Naive thymus-derived CD4-positive, alpha-beta T cell (primary cell): Measurements from ENCODE around the gene ZNF334. TPM values are rescaled to one million over a fixed set of nuclear protein-coding genes. Genes with fewer than 3 reads are reported as not detected.

Experiments used
- ATAC-seq: fragments of 150-1000 bp; cut with Tn5 transposase; 2 replicates; pipeline ENCODE4 v1.10.0; 2021; ENCODE audit warnings: mild to moderate bottlenecking, moderate library complexity
- CTCF ChIA-PET: fragments of 350-600 bp; sonication (Branson Sonifier 250); formaldehyde crosslinking; loops from one replicate; lab custom pipeline; 2021; ENCODE audit warnings: antibody characterized with exemption; lab: Charles Lee
- POLR2A ChIA-PET: fragments of 350-600 bp; sonication (Branson Sonifier 250); formaldehyde crosslinking; loops from one replicate; lab custom pipeline; 2021; ENCODE audit warnings: antibody characterized with exemption, inconsistent platforms; lab: Charles Lee
- DNase-seq, 9 donors: peaks; one replicate each; pipeline versions ENCODE4 v3.0.0 to v3.0.0-alpha.2; 2020 to 2022; ENCODE audit warnings: mixed read lengths in 1 of 9
- H3K27ac ChIP-seq: one replicate; pipeline ENCODE4 v1.7.0; 2013; ENCODE audit warnings: mild to moderate bottlenecking, low read depth, low read length, moderate library complexity
- H3K27me3 ChIP-seq, 2 donors: one replicate each; pipeline ENCODE4 v1.7.0; 2013; ENCODE audit warnings: low read length in 2 of 2, mild to moderate bottlenecking in 2 of 2, moderate library complexity in 2 of 2; ENCODE audit not compliant: control insufficient read depth in 2 of 2, insufficient read depth in 2 of 2
- H3K36me3 ChIP-seq, 3 experiments: 1 replicate in 2 of 3; 2 replicates in 1 of 3; pipeline ENCODE4 v1.7.0; 2013; ENCODE audit warnings: low read length in 3 of 3, mild to moderate bottlenecking in 3 of 3, moderate library complexity in 1 of 3; ENCODE audit not compliant: insufficient read depth in 3 of 3, control insufficient read depth in 2 of 3
- H3K4me1 ChIP-seq, 2 donors: one replicate each; pipeline ENCODE4 v1.7.0; 2013; ENCODE audit warnings: low read length in 2 of 2, mild to moderate bottlenecking in 2 of 2, moderate library complexity in 1 of 2; ENCODE audit not compliant: control insufficient read depth in 2 of 2, insufficient read depth in 2 of 2
- H3K4me3 ChIP-seq: 2 replicates; pipeline ENCODE4 v1.7.0; 2013; ENCODE audit warnings: mild to moderate bottlenecking, low read length
- H3K9me3 ChIP-seq, 3 experiments: 1 replicate in 2 of 3; 2 replicates in 1 of 3; pipeline ENCODE4 v1.7.0; 2013; ENCODE audit warnings: low read length in 3 of 3; ENCODE audit not compliant: control insufficient read depth in 2 of 3
- H3K27ac Mint-ChIP-seq, 9 donors: one replicate each; pipeline ENCODE4 v1.8.0; 2020 to 2022; ENCODE audit warnings: mixed read lengths in 9 of 9, mild to moderate bottlenecking in 8 of 9, moderate library complexity in 5 of 9, inconsistent platforms in 2 of 9
- H3K27me3 Mint-ChIP-seq, 5 donors: one replicate each; pipeline ENCODE4 v1.8.0; 2021 to 2022; ENCODE audit warnings: mixed read lengths in 5 of 5, mild to moderate bottlenecking in 1 of 5
- H3K36me3 Mint-ChIP-seq, 5 donors: one replicate each; pipeline ENCODE4 v1.8.0; 2020 to 2022; ENCODE audit warnings: mixed read lengths in 5 of 5, mild to moderate bottlenecking in 3 of 5, inconsistent platforms in 1 of 5
- H3K4me1 Mint-ChIP-seq, 7 donors: one replicate each; pipeline ENCODE4 v1.8.0; 2020 to 2022; ENCODE audit warnings: mixed read lengths in 7 of 7, mild to moderate bottlenecking in 3 of 7, inconsistent platforms in 1 of 7
- H3K4me3 Mint-ChIP-seq, 10 donors: one replicate each; pipeline ENCODE4 v1.8.0; 2020 to 2022; ENCODE audit warnings: mild to moderate bottlenecking in 10 of 10, mixed read lengths in 10 of 10, moderate library complexity in 6 of 10, inconsistent platforms in 2 of 10
- H3K9me3 Mint-ChIP-seq, 11 donors: one replicate each; pipeline ENCODE4 v1.8.0; 2020 to 2022; ENCODE audit warnings: mixed read lengths in 11 of 11, mild to moderate bottlenecking in 4 of 11, inconsistent platforms in 1 of 11, moderate library complexity in 1 of 11
- intact Hi-C, 2 donors: fragments of 100-400 bp; cut with micrococcal nuclease; formaldehyde crosslinking; loops; one replicate each; pipeline ENCODE4 v1.15.1; 2023
- polyA plus RNA-seq, 2 donors: library from polyadenylated mRNA; unstranded; fragments of 300-500 nt; fragmentation: Illumina TruSeq; gene quantifications; one replicate each; pipeline ENCODE4 v1.2.3, GENCODE V29; 2021
- total RNA-seq, 6 experiments: library from RNA in 5 of 6; stranded (reverse) in 5 of 6; gene quantifications; 1 replicate in 5 of 6; 2 replicates in 1 of 6; pipeline ENCODE4 v1.2.3 and lab custom pipeline; 2021 to 2026

The ZNF334 gene
- total and polyA plus RNA-seq, 7 experiments from 2014 or later, result 0.50 to 1.7 (median 0.71) TPM; not detected in 4

- H3K36me3 ChIP-seq, result no peaks in the 10 kb centered on the region
- H3K4me3 Mint-ChIP-seq, result no peak overlapping the region
- H3K27ac Mint-ChIP-seq, result no peak overlapping the region
- intact Hi-C loops, result no loop called here
- H3K27ac ChIP-seq, result no peak overlapping the region
- H3K27me3 Mint-ChIP-seq, result peaks cover 0 to 48% (median 43%) of the 10 kb centered on the region in 5 donors
- H3K9me3 Mint-ChIP-seq, result peaks cover 20 to 67% (median 35%) of the 10 kb centered on the region in 11 donors
- H3K4me1 Mint-ChIP-seq, result no peaks in the 10 kb centered on the region
- no peaks in the 10 kb centered on the region for H3K27me3 ChIP-seq
- CTCF ChIA-PET, result no interaction called here
- ATAC-seq, result no peak
- POLR2A ChIA-PET, result no interaction called here
- DNase-seq, result no peak
- no peaks in the 10 kb centered on the region for H3K4me1 ChIP-seq
- H3K9me3 ChIP-seq, result peaks cover 8 to 21% (median 9%) of the 10 kb centered on the region in 3 experiments
- H3K36me3 Mint-ChIP-seq, result peaks cover 0 to 34% (median 21%) of the 10 kb centered on the region in 5 donors
- H3K4me3 ChIP-seq, result no peak overlapping the region
Measured at GRCh38 chr20:46501337-46501942, 11.9 kb downstream of the ZNF334 start.

- Mint-ChIP-seq H3K27ac (no peak overlapping the region), H3K4me1 (no peaks in the 10 kb centered on the region), H3K9me3 (peaks cover 0 to 26% (median under 1%) of the 10 kb centered on the region in 11 donors), H3K36me3 (peaks cover 0 to 1% (median 0%) of the 10 kb centered on the region in 5 donors), H3K4me3 (no peak overlapping the region), H3K27me3 (peaks cover 20 to 58% (median 56%) of the 10 kb centered on the region in 5 donors)
- DNase-seq (no peak), ATAC-seq (no peak)
- Histone ChIP-seq H3K4me1 (no peaks in the 10 kb centered on the region), H3K36me3 (no peaks in the 10 kb centered on the region), H3K4me3 (no peak overlapping the region), H3K27ac (no peak overlapping the region), H3K27me3 (peaks cover 0 to 3% of the 10 kb centered on the region in 2 donors), H3K9me3 (no peaks in the 10 kb centered on the region)
- ChIA-PET POLR2A (no interaction called here), CTCF (no interaction called here)
- intact Hi-C loops, result no loop called here
Measured at GRCh38 chr20:46494077-46494476, 19.3 kb downstream of the ZNF334 start.

- peaks cover 0 to 5% of the 10 kb centered on the region in 2 donors for H3K27me3 ChIP-seq
- no peaks in the 10 kb centered on the region for H3K4me1 Mint-ChIP-seq
- H3K27ac ChIP-seq, result no peak overlapping the region
- intact Hi-C loops, result no loop called here
- no peak for DNase-seq
- ChIA-PET CTCF (no interaction called here), POLR2A (no interaction called here)
- H3K4me3 Mint-ChIP-seq, result no peak overlapping the region
- H3K9me3 Mint-ChIP-seq, result peaks cover 0 to 9% (median 0%) of the 10 kb centered on the region in 11 donors
- H3K9me3 ChIP-seq, result no peaks in the 10 kb centered on the region
- H3K36me3 ChIP-seq, result no peaks in the 10 kb centered on the region
- H3K4me3 ChIP-seq, result no peak overlapping the region
- H3K4me1 ChIP-seq, result no peaks in the 10 kb centered on the region
- H3K27ac Mint-ChIP-seq, result no peak overlapping the region
- peaks cover 0 to 1% (median 0%) of the 10 kb centered on the region in 5 donors for H3K36me3 Mint-ChIP-seq
- peaks cover 40 to 68% (median 63%) of the 10 kb centered on the region in 5 donors for H3K27me3 Mint-ChIP-seq
- ATAC-seq, result no peak
Measured at GRCh38 chr20:46491354-46491753, 22.0 kb downstream of the ZNF334 start.

GRCh38 chr20:46488451-46488850 is 24.9 kb downstream of the ZNF334 start:
- intact Hi-C loops, result loop anchor here in 1 of 2 donors (5.0 kb wide), 1 partner anchor 181 kb away; the partner anchor contains the start of gene CDH22
- no peak overlapping the region for H3K27ac Mint-ChIP-seq
- H3K4me1 ChIP-seq, result no peaks in the 10 kb centered on the region
- H3K4me3 Mint-ChIP-seq, result no peak overlapping the region
- no peaks in the 10 kb centered on the region for H3K36me3 ChIP-seq
- ATAC-seq, result no peak
- DNase-seq, result no peak
- H3K9me3 ChIP-seq, result no peaks in the 10 kb centered on the region
- POLR2A ChIA-PET, result no interaction called here
- H3K4me1 Mint-ChIP-seq, result peaks cover 0 to 5% (median 0%) of the 10 kb centered on the region in 7 donors
- peaks cover 5 to 9% of the 10 kb centered on the region in 2 donors for H3K27me3 ChIP-seq
- CTCF ChIA-PET, result no interaction called here
- no peak overlapping the region for H3K27ac ChIP-seq
- peaks cover 0 to 6% (median 0%) of the 10 kb centered on the region in 11 donors for H3K9me3 Mint-ChIP-seq
- peaks cover 0 to 1% (median 0%) of the 10 kb centered on the region in 5 donors for H3K36me3 Mint-ChIP-seq
- no peak overlapping the region for H3K4me3 ChIP-seq
- H3K27me3 Mint-ChIP-seq, result peaks cover 58 to 77% (median 70%) of the 10 kb centered on the region in 5 donors

- H3K27me3 Mint-ChIP-seq, result peaks cover 56 to 73% (median 65%) of the 10 kb centered on the region in 5 donors
- no peak for DNase-seq
- intact Hi-C loops, result loop anchor here in 1 of 2 donors (5.0 kb wide), 1 partner anchor 180 kb away; the partner anchor contains the start of gene CDH22
Measured at GRCh38 chr20:46487628-46488027, 25.7 kb downstream of the ZNF334 start.

GRCh38 chr20:46485431-46485830 is 27.9 kb downstream of the ZNF334 start:
- DNase-seq (no peak), ATAC-seq (no peak)
- Mint-ChIP-seq H3K27me3 (peaks cover 52 to 69% (median 60%) of the 10 kb centered on the region in 5 donors), H3K4me1 (peaks cover 0 to 5% (median 0%) of the 10 kb centered on the region in 7 donors), H3K9me3 (no peaks in the 10 kb centered on the region), H3K36me3 (no peaks in the 10 kb centered on the region), H3K27ac (no peak overlapping the region), H3K4me3 (no peak overlapping the region)
- Histone ChIP-seq H3K4me3 (no peak overlapping the region), H3K27ac (no peak overlapping the region), H3K9me3 (no peaks in the 10 kb centered on the region), H3K4me1 (no peaks in the 10 kb centered on the region), H3K36me3 (no peaks in the 10 kb centered on the region), H3K27me3 (peaks cover 5 to 9% of the 10 kb centered on the region in 2 donors)
- CTCF ChIA-PET, result no interaction called here
- intact Hi-C loops, result loop anchor here in 1 of 2 donors (5.0 kb wide), 1 partner anchor 178 kb away; the partner anchor contains the start of gene CDH22
- POLR2A ChIA-PET, result no interaction called here

More at GRCh38 chr20:46487628-46488027, 25.7 kb downstream of the ZNF334 start:
- H3K4me3 Mint-ChIP-seq, result peak overlapping the region in 1 of 10 donors; percentile 4
- Histone ChIP-seq H3K36me3 (no peaks in the 10 kb centered on the region), H3K4me1 (no peaks in the 10 kb centered on the region), H3K4me3 (no peak overlapping the region), H3K27ac (no peak overlapping the region), H3K27me3 (peaks cover 5 to 9% of the 10 kb centered on the region in 2 donors), H3K9me3 (no peaks in the 10 kb centered on the region)
- peaks cover 0 to 5% (median 0%) of the 10 kb centered on the region in 7 donors for H3K4me1 Mint-ChIP-seq
- ATAC-seq, result no peak
- peaks cover 0 to 1% (median 0%) of the 10 kb centered on the region in 5 donors for H3K36me3 Mint-ChIP-seq
- H3K9me3 Mint-ChIP-seq, result peaks cover 0 to 2% (median 0%) of the 10 kb centered on the region in 11 donors
- POLR2A ChIA-PET, result no interaction called here
- H3K27ac Mint-ChIP-seq, result no peak overlapping the region
- CTCF ChIA-PET, result no interaction called here
